ENCODE results near the gene ZNF653. TPM values are rescaled to one million over a fixed set of nuclear protein-coding genes. Genes with fewer than 3 reads are reported as not detected.
A peak's percentile ranks its signal among the peaks of the same experiment; 100 is the strongest.

The ZNF653 gene
- total and polyA plus RNA-seq, 2 of the 8 experiments (the other 6 are each of a cell fraction or from before 2014, with no cell fraction given), result 7.0 to 7.9 TPM

GRCh38 chr19:11538232-11539036, 32.8 kb upstream of the ZNF653 start, which contains the start of gene CNN1 (continued):
- TF ChIP-seq SIN3A (conservative IDR thresholded peaks at IDR 0.05 in 1 of 2, IDR thresholded peaks at IDR 0.05 in 1 of 2; ENCODE audit: low read depth in 1 of 2, low read length in 2 of 2) (no peak; a peak in 1 of 4 replicates), CREB1 (IDR thresholded peaks at IDR 0.05) (peak; percentile 74), JUND (IDR thresholded peaks at IDR 0.05; ENCODE audit: low read length) (peak; percentile 66; the same call in 1 of the 2 replicates), CHD2 (IDR thresholded peaks at IDR 0.05; ENCODE audit: low read length) (0 out of 2 replicates have a peak, but pooled peaks have one; percentile 34), JUN (IDR thresholded peaks at IDR 0.05; ENCODE audit: low read depth, low read length) (0 out of 2 replicates have a peak, but pooled peaks have one; percentile 32), RXRA (IDR thresholded peaks at IDR 0.05; ENCODE audit: insufficient read depth, low read depth, low read length) (no peak), EGR1 (IDR thresholded peaks at IDR 0.05; ENCODE audit: borderline replicate concordance, low read depth, low read length) (no peak), ASH2L (IDR thresholded peaks at IDR 0.05; ENCODE audit: low read length) (no peak), POLR2AphosphoS5 (IDR thresholded peaks at IDR 0.05; ENCODE audit: low read depth, low read length) (peak; percentile 57; the same call in 1 of the 2 replicates), POLR2A (IDR thresholded peaks at IDR 0.05; ENCODE audit: control extremely low read depth in 1 of 2, low read depth in 2 of 2, low read length in 2 of 2) (peak in 1 of 2 experiments; percentile 58; a peak in 2 of 3 replicates), RFX5 (IDR thresholded peaks at IDR 0.05; ENCODE audit: borderline replicate concordance, low read depth, low read length) (no peak), KDM1A (IDR thresholded peaks at IDR 0.05; ENCODE audit: borderline replicate concordance, low read length) (peak; percentile 93; the same call in 1 of the 2 replicates), CHD1 (IDR thresholded peaks at IDR 0.05; ENCODE audit: low read depth, low read length) (no peak), MAX (IDR thresholded peaks at IDR 0.05) (peak; percentile 29; the same call in 1 of the 2 replicates), SAP30 (IDR thresholded peaks at IDR 0.05; ENCODE audit: insufficient read depth, insufficient replicate concordance, low read length) (no peak), PHF8 (conservative IDR thresholded peaks at IDR 0.05; ENCODE audit: low read depth, low read length) (peak; percentile 44; the same call in 1 of the 2 replicates), ATF3 (IDR thresholded peaks at IDR 0.05; ENCODE audit: insufficient read depth, low read depth, low read length) (no peak), HDAC2 (IDR thresholded peaks at IDR 0.05; ENCODE audit: borderline replicate concordance in 1 of 2, low read depth in 2 of 2, low read length in 2 of 2) (peak in 1 of 2 experiments; percentile 48; a peak in 1 of 4 replicates), TAF1 (IDR thresholded peaks at IDR 0.05; ENCODE audit: low read depth, low read length) (peak; percentile 80; the same call in 1 of the 2 replicates)
